Activated CD8-positive, alpha-beta memory T cell treated with anti-CD3 and anti-CD28 coated beads, Interleukin-2, amount 50 U/mL, for 24 hours (primary cell): ENCODE data around the gene FCER2.

Experiments
- DNase-seq: peaks from one replicate; pipeline ENCODE4 v3.0.0-alpha.2; 2020; ENCODE audit errors: extremely low read depth

The FCER2 gene

DNA sequence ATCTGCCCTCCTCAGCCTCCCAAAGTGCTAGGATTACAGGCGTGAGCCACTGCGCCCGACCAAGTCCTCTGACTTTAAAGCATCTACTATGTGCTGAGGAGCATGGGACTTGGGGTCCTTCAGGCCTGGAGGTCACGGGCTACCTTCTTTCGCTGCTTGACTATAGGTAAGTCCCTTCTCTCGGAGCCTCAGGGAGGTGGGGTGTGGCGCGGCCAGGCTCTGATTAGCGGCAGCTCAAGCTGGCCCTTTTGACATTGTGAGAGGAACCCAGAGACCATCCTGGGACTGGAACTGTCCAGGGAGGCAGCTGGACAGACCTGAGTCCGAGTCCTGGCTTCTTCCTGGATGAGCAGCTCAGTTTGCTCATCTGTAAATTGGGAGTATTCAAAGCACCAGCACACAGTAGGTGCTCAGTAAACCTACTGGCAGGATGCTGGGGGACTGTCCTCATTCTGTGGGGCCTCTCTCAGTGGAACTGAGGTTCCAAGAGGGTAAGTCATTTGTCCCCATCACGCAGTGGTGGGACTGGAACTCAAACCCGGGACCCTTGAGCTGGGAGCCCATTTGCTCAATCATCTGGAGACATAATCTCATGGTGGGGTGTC lies 780 bp downstream of the FCER2 start:
- no peak for DNase-seq

DNA sequence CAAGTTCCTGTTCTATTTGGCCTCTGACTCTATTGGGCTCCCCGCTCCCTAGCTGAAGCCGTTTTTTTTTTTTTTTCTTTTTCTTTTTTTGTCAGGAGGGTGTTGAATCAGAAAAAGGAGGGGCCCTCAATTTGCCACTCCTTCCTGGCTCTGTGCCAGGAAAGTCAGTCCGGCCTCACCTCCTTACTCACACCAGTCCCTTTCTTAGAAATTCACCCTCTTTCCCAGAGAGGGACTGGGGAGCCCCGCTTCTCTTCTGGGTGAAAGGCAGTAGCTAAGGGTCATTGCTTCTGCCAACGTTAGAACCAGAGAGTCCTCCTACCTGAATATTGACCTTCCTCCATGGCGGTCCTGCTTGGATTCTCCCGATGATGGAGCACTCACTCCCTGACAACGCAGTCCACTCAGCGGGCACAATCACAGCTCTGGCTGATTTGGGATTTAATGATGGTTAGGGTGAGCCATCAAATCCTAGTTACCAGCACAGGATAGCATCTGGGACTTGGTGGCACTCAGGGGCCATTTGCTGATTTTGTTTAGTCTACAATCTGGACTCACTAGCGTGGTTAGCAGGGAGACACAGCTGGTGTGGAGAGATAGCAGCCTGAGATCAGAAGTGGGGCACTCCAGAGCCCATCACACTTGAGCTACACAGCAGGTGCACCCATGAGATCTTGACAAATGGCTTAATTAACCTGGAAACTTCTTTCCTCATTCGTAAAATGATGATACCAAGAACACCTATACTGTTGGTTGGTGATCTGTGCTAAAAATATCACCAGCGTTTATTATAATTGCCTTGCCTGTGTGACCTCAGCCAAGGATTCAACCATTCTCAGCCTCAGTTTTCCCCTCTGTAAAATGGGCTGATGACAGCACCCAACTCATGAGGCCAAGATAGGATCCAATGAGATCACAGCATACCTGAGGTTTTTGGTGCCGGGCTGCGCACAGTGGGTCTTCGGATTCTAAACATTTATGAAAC lies 2.2 kb downstream of the FCER2 start:
- DNase-seq = no peak

DNA sequence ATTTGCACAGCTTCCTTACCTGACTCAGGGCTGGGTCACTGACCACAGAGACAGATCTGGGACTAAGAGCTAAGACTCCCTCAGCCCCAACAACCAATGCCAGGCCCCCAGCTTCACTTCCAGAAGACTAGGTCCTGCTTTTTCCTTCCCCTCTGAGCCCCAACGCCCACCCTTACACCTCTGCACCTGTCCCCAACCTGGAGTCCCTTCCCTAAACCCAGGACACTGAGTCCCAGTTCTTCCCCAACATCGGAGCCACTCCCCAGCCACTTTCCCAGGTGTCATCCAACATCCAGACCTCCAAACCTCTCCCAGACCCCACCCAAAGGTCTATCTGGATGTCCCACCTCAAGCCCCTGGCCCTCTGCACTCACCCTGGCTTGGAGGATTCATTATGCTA lies 2.9 kb downstream of the FCER2 start:
- DNase-seq = no peak

DNA sequence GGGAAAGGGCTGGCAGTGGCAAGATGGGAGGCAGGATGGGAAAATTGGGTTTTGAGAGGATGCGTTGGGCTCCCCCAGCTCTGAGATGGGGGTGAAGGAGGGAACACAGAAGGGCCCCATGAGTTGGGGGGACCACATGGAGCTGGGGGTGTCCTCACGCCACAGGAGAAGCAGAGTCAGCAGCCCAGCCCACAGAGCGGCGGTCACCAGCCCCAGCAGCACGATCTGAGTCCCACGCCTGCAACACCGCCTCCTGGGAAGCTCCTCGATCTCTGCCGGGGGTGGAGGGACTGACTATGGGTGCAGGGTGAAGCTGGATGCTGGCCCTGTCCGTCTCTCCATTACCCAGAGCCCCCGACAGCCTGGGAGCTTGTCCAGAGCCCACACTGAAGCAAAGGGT lies 3.3 kb downstream of the FCER2 start:
- DNase-seq = no peak

DNA sequence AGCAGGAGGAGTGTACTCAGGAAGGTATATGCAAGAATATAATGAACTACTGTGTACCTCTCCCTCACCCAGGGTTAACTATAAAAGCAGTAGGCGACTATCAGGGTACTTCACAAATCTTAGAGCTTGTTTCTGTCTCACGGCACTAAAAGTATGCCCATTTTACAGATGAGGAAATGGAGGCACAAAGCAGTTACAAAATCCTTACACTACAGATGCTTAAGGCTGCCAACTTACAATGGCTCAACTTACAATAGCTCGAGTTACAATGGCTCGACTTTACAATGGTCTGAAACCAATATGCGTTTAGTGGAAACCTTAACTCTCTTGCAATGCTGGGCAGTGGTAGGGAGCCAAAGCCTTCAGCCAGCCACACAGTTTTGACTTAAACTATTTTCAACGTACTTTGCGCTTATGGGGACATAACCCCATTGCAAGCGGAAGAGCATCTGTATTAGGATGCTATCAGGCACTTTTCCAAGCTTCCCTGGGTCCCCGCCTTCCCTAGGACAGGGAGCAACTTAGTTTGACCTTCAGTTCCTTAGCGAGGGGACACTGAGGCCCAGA lies 4.1 kb downstream of the FCER2 start:
- no peak for DNase-seq

DNA sequence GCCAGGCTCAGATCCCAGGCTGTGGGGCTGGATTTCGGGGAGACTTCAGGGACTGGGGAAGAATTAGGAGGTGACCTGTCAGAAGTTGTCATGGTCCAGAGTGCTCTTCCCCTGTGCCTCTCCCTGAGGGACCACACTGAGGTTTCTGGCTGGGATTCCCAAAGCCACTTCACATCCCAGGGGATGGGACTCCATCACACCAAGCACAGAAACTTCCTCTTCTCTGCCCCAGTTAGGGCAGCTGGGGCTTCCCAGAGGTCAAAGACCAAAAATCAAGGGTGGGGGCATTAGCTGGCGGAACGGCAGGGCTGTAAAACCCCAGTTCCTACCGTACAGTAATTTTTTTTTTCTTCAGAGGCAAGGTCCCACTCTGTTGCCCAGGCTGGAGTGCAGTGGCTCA lies 7.4 kb downstream of the FCER2 start:
- DNase-seq = no peak

DNA sequence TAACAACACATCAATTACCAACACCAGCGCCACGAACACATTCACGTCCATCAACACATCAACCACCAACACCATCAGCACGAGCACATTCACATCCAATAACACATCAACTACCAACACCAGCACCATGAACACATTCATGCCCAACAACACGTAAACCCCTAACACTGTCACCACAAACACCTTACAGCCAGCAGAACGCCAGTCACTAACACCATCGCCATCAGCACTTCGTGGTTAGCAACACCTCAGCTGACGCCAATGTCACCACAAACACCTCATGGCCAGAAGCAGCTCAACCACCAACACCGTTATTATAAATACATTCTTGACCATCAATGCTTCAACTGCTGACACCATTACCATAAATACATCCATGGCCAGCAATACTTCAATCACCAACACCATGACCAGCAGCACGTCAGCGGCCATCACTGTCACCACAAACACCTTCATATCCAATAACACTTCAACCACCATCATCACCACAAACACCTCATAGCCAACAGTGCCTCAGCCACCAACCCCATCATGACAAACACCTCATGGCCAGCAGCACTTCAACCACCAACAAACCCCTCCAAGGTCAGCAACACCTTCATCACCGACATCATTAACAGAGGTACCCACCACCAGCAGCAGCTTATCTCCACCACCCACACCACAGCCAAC lies 9.4 kb downstream of the FCER2 start:
- DNase-seq = no peak

DNA sequence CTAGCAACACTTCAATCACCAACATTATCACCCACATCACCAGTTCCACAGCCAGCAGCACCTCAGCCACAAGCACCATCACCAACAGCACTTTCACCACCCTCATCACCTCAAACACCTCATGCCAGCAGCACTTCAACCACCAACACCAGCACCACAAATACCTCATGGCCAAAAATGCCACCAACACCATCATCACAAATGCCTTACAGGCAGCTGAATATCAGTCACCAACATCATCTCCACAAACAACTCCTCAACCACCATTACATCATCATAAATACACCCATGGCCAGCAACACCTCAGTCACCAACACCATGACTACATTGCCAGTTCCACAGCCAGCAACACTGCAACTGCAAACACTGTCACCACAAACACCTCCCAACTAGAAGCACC lies 10.4 kb downstream of the FCER2 start:
- DNase-seq = no peak

DNA sequence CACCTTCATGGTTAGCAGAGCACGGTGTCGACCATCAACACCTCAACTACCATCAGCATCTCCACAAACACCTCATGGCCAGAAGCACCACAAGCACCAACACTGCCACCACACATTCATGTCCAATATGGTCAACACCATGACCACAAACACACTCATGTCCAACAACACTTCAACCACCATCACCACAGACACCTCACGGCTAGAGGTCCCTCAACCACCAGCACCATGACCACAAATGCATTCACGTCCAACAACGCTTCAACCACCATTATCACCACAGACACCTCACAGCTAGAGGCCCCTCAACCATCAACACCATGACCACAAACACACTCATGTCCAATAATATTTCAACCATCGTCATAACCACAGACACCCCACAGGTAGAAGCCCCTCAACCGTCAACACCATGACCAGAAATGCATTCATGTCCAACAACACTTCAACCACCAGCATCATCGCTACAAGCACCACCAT lies 11.1 kb downstream of the FCER2 start:
- DNase-seq = no peak

DNA sequence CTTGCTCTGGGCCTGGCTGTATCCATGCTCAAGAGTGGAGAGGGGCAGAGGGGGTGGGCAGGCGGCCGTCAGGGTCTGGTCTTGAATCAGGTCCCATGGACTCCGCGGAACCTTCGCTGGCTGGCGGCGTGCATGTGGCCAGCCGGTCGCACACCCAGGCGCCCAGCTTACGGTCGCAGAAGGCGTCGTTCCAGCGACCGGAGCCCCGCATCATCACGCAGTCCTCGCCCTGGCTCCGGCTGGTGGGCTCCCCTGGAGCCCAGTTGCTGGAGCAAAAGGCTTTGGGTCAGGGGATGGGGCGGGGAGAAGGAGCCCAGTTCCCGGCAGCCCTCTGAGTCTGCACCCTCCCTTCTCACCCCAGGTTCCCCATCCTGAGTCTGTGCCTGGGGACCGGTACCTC lies 12.8 kb downstream of the FCER2 start:
- DNase-seq = no peak

DNA sequence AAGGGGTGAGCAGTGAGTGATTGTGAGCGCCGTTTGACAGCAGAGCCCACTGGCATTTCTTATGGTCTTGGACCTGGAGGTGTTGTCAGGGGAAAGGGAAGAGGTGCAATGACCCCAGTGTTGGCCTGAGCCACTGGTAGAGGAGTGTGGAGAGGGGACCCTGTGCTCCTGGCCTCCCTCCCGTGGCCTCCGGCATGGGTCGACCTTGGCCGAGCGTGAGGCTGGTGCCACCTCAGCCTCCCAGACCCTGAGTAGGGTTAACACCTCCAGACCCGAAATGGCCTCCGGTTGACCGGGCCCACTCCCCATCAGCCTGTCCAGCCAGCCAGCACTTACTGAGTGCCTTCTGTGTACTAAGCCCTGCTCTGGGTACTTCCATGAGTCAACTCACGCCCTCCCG lies 14.8 kb downstream of the FCER2 start:
- DNase-seq = no peak

DNA sequence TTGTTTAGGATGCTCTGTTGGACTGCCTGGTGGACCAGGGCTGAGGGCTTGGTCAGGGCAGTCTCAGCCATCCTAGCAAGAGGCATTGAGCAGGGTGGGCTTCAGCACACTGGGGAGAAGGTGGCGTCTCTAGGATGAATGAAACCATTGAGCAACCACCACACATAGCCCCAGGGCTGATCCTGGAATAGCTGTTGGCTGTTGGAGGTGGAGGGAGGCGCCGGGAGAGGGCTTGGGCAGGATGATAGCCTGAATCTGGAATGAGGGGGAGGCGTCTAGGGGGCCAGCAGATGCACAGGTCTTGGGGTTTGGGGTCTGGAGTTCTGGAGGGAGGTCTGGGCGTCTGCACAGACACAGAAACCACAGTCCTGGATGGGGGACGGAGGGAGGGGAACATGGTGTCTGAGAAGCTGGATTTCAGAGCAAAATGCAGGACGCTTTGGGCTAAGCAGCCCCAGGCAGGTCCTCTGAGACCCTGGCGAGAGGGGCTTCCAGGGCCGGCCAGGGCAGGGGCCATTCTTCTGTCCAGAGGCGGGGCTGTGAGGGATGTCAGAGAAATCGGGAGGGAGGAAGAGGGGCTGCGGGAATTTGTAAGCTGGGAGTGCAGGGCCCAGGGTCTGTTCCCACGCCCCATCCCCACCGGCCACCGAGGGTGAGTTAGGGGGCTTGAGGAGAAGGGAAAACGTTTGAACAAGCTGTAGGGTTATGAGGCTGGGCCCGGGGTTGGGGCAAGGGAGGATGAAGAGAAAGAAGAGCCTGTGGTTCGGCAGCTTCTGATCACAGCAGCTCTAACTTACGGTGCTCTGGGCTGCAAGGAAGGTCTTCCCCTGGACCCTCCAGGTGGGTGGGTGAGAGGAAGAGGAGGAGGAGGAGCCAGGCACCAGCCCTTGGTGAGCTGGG lies 16.1 kb downstream of the FCER2 start:
- DNase-seq = no peak

DNA sequence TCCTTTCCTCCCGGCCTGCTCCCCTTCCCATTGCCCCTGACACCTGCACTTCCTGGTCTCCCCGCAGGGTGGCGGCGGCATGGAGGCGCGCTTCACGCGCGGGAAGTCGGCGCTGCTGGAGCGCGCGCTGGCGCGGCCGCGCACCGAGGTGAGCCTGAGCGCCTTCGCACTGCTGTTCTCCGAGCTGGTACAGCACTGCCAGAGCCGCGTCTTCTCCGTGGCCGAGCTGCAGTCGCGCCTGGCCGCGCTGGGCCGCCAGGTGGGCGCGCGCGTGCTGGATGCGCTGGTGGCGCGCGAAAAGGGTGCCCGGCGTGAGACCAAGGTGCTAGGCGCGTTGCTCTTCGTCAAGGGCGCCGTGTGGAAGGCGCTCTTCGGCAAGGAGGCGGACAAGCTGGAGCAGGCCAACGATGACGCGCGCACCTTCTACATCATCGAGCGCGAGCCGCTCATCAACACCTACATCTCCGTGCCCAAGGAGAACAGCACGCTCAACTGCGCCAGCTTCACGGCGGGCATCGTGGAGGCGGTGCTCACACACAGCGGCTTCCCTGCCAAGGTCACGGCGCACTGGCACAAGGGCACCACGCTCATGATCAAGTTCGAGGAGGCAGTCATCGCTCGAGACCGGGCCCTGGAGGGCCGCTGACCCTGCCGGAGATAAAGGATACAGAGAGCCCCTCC lies 19.6 kb downstream of the FCER2 start:
- DNase-seq = no peak

DNA sequence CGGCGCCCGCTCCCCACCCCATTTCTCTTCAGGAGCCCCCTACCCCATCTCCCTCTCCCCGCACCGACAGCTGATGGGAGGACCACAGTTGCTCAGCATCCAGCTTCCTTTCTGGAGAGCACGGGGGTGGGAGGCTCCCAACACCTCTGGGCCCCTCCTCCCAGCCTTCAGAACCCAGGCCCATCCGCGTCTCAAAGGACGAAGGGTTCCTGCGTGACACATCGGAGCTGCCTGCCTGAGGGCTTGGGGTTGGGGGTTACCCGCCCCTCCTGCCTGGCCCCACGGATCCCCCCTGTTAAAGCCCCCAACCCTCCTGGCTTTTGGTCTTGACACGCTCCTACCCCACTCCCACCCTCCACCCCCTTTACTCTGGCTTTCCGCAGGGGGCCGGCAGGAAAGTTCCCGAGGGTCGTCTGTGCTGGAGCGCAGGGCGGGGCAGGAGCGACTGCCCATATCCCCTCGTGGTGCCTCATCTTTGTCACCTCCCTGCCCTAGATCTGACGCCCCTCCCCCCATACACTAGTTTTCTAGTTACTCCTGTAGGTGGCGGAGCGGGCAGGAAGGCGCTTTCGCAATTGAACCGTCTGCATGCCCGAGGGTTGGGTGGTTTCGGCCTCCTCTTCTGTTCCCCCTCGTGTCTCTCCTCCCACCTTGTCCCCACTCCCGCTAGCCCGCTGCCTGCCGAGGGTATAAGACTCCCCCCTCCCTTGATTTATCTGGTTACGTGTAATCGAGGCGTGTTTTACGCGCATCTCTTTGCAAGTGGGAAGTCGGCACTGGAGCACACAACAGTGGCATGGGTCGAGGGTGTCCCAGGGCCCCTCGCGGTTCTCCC lies 20.4 kb downstream of the FCER2 start:
- DNase-seq = peak; percentile 64

DNA sequence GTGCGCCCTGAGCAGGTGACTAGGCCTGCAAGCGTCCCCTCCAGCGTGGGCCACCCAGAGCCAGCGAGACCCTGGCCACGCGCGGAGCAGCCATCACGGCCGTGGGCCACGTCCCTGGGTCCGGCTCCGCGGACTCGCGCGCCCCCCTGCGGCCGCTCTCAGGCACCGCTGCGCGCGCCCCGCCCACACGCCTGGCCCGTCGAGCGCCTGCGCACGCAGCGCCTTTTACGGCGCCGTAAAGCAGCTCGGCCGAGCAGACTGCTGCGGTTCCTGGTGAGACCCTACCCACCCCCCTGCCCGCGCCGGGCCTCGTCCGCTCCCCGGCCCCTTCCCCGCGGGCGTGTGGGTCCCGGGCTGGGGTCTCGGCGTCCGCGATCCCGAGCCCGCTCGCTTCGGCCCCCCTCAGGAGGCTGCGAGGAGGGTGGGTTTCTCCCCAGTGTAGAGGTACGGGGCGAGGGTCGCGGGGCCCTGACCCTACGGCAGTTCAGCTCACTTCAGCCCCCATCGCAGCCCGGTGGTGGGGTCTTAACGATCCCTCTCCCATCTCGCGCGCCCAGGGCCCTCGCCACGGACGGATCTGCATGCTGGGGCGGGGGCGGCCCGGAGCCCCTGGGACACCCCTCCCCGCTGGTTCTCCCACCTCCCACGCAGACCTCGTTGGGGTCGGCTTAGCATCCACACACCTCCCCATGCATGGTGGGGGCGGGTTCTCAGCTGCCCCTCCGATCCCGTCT lies 21.2 kb downstream of the FCER2 start, which contains the start of gene TRAPPC5:
TSS of gene TRAPPC5 (plus strand) at position 228 of the 734 bp plus-strand sequence. CDS start 1,421 bp downstream, outside the sequence.
- DNase-seq = peak; percentile 39

DNA sequence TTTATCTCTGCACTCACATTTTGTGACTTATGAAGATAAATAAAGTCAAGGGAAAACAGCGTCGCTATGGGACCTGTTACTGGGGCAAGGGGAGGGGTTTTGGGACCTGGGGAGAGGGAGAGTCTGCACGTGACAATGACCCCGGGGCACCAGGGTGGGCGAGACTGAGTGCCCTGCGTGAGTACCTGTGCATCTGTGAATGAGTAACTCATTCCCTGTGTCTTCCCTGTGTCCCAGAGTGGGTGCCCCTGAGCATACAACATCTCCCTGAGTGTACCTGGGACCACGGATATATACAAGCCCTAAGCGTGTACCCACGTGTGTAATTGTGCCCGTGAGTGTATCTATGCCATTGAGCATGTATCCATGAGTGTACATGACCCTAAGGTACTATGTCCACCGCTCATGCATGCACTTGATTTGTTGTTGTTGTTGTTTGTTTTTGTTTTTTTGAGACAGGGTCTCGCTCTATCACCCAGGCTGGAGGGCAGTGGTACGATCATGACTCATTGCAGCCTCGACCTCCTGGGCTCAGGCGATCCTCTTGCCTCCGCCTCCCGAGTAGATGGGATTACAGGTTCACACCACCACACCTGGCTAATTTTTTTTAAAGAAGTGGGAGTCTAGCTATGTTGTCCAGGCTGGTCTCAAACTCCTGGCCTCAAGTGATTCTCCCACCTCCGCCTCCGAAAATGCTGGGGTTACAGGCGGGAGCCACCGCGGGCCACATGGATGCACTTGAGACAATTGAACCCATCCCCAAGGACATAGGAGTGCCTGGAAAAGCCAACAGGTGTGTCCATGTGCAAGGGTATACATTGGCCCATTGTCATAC lies 21.9 kb downstream of the FCER2 start:
- no peak for DNase-seq

DNA sequence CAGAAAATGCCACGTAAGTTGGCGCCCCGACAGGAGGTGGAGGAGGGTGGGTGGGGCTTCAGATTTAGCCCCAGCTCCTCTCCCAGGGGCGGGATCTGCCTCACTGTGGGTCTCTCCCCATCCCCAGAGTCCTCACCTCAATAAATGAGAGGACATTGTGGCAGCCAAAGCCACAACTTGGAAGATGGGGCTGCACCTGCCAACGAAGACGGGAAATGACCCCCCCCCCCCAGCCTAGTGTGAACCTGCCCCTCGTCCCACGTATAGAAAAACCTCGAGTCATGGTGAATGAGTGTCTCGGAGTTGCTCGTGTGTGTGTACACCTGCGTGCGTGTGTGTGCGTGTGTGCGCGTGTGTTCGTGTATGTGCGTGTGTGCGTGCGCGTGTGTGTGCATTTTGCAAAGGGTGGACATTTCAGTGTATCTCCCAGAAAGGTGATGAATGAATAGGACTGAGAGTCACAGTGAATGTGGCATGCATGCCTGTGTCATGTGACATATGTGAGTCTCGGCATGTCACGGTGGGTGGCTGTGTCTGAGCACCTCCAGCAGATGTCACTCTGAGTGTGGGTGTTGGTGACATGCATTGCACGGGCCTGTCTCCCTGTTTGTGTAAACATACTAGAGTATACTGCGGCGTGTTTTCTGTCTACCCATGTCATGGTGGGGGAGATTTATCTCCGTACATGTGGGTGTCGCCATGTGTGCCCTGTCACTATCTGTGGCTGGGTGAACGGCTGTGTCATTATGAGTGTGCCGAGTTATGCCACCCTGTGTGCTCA lies 22.8 kb downstream of the FCER2 start:
- DNase-seq = no peak
